Rectal smooth muscle tissue (tissue), 1 donor: ENCODE measurements around the gene KDM6B.

ENCODE experiments used
- H3K27ac ChIP-seq: one replicate; pipeline ENCODE4 v1.7.0; 2013; ENCODE audit warnings: low read depth, low read length, inconsistent platforms
- H3K27me3 ChIP-seq: one replicate; pipeline ENCODE4 v1.7.0; 2013; ENCODE audit warnings: low read length; ENCODE audit not compliant: control insufficient read depth, insufficient read depth
- H3K36me3 ChIP-seq: one replicate; pipeline ENCODE4 v1.7.0; 2013; ENCODE audit warnings: low read length; ENCODE audit not compliant: control insufficient read depth, insufficient read depth
- H3K4me1 ChIP-seq: one replicate; pipeline ENCODE4 v1.7.0; 2013; ENCODE audit warnings: low read length; ENCODE audit not compliant: control insufficient read depth, insufficient read depth
- H3K4me3 ChIP-seq: one replicate; pipeline ENCODE4 v1.7.0; 2013; ENCODE audit warnings: low read length
- H3K9ac ChIP-seq: one replicate; pipeline ENCODE4 v1.7.0; 2013; ENCODE audit warnings: low read length

The KDM6B gene

GRCh38 chr17:7833795-7834541 is at the start of gene KDM6B:
Gene KDM6B (plus strand): TSS chr17:7834217. CDS start chr17:7845555, 11,338 bp downstream.
- peak within 1 kb of the TSS; percentile 92 for H3K27ac ChIP-seq
- peaks cover 23% of the 10 kb centered on the region for H3K4me1 ChIP-seq
- peak within 1 kb of the TSS; percentile 88 for H3K9ac ChIP-seq
- no peaks in the 10 kb centered on the region for H3K36me3 ChIP-seq
- peak within 1 kb of the TSS; percentile 83 for H3K4me3 ChIP-seq
- no peaks in the 10 kb centered on the region for H3K27me3 ChIP-seq

GRCh38 chr17:7786866-7787265 is 47.2 kb upstream of the KDM6B start:
- Histone ChIP-seq H3K36me3 (no peaks in the 10 kb centered on the region), H3K4me1 (no peaks in the 10 kb centered on the region), H3K9ac (no peak overlapping the region), H3K27me3 (no peaks in the 10 kb centered on the region), H3K4me3 (no peak overlapping the region), H3K27ac (no peak overlapping the region)

- H3K4me1 ChIP-seq, result no peaks in the 10 kb centered on the region
- H3K27ac ChIP-seq, result no peak overlapping the region
- H3K27me3 ChIP-seq, result no peaks in the 10 kb centered on the region
- no peaks in the 10 kb centered on the region for H3K36me3 ChIP-seq
- H3K9ac ChIP-seq, result no peak overlapping the region
- H3K4me3 ChIP-seq, result no peak overlapping the region
Observed at GRCh38 chr17:7789131-7789530, 44.9 kb upstream of the KDM6B start.

GRCh38 chr17:7790150-7790549 is 43.9 kb upstream of the KDM6B start:
- H3K9ac ChIP-seq, result no peak overlapping the region
- no peaks in the 10 kb centered on the region for H3K4me1 ChIP-seq
- no peaks in the 10 kb centered on the region for H3K27me3 ChIP-seq
- no peak overlapping the region for H3K4me3 ChIP-seq
- no peaks in the 10 kb centered on the region for H3K36me3 ChIP-seq
- H3K27ac ChIP-seq, result no peak overlapping the region

- Histone ChIP-seq H3K9ac (no peak overlapping the region), H3K4me3 (no peak overlapping the region), H3K4me1 (no peaks in the 10 kb centered on the region), H3K36me3 (no peaks in the 10 kb centered on the region), H3K27me3 (no peaks in the 10 kb centered on the region), H3K27ac (no peak overlapping the region)
Observed at GRCh38 chr17:7792611-7793010, 41.4 kb upstream of the KDM6B start.

GRCh38 chr17:7794075-7794663 is 39.8 kb upstream of the KDM6B start:
- Histone ChIP-seq H3K27me3 (no peaks in the 10 kb centered on the region), H3K27ac (no peak overlapping the region), H3K36me3 (no peaks in the 10 kb centered on the region), H3K4me1 (no peaks in the 10 kb centered on the region), H3K9ac (no peak overlapping the region), H3K4me3 (no peak overlapping the region)

GRCh38 chr17:7797976-7798375 is 36.0 kb upstream of the KDM6B start:
- Histone ChIP-seq H3K36me3 (no peaks in the 10 kb centered on the region), H3K9ac (no peak overlapping the region), H3K4me3 (no peak overlapping the region), H3K4me1 (no peaks in the 10 kb centered on the region), H3K27me3 (no peaks in the 10 kb centered on the region), H3K27ac (no peak overlapping the region)

GRCh38 chr17:7798839-7799238 is 35.2 kb upstream of the KDM6B start:
- Histone ChIP-seq H3K36me3 (no peaks in the 10 kb centered on the region), H3K27ac (no peak overlapping the region), H3K27me3 (no peaks in the 10 kb centered on the region), H3K4me1 (no peaks in the 10 kb centered on the region), H3K4me3 (no peak overlapping the region), H3K9ac (no peak overlapping the region)

GRCh38 chr17:7803981-7804380 is 30.0 kb upstream of the KDM6B start:
- no peaks in the 10 kb centered on the region for H3K27me3 ChIP-seq
- no peak overlapping the region for H3K9ac ChIP-seq
- H3K27ac ChIP-seq, result no peak overlapping the region
- no peaks in the 10 kb centered on the region for H3K36me3 ChIP-seq
- no peak overlapping the region for H3K4me3 ChIP-seq
- H3K4me1 ChIP-seq, result no peaks in the 10 kb centered on the region

GRCh38 chr17:7806587-7806986 is 27.4 kb upstream of the KDM6B start:
- H3K27ac ChIP-seq, result no peak overlapping the region
- no peaks in the 10 kb centered on the region for H3K27me3 ChIP-seq
- no peak overlapping the region for H3K4me3 ChIP-seq
- no peaks in the 10 kb centered on the region for H3K4me1 ChIP-seq
- no peaks in the 10 kb centered on the region for H3K36me3 ChIP-seq
- H3K9ac ChIP-seq, result no peak overlapping the region

GRCh38 chr17:7807206-7807605 is 26.8 kb upstream of the KDM6B start:
- Histone ChIP-seq H3K36me3 (no peaks in the 10 kb centered on the region), H3K27ac (no peak overlapping the region), H3K27me3 (no peaks in the 10 kb centered on the region), H3K4me1 (no peaks in the 10 kb centered on the region), H3K9ac (no peak overlapping the region), H3K4me3 (no peak overlapping the region)

- H3K4me1 ChIP-seq, result no peaks in the 10 kb centered on the region
- no peak overlapping the region for H3K9ac ChIP-seq
- H3K27ac ChIP-seq, result no peak overlapping the region
- H3K36me3 ChIP-seq, result no peaks in the 10 kb centered on the region
- no peak overlapping the region for H3K4me3 ChIP-seq
- H3K27me3 ChIP-seq, result no peaks in the 10 kb centered on the region
Observed at GRCh38 chr17:7809086-7809790, 24.8 kb upstream of the KDM6B start.
